Astrocyte of the cerebellum (primary cell): ENCODE results near the gene SCLT1.

ENCODE experiments used
- DNase-seq: peaks from one replicate; pipeline ENCODE4 v3.0.0-alpha.2; 2011; ENCODE audit warnings: low read depth
- H3K4me3 ChIP-seq: 2 replicates; pipeline ENCODE4 v1.5.1; 2011; ENCODE audit warnings: mild to moderate bottlenecking, low read depth, low read length, moderate library complexity
- in situ Hi-C: cut with HindIII; loops from 2 replicates; pipeline ENCODE4 v1.10.0; 2017; ENCODE audit warnings: low sequenced_read_pairs
- TF ChIP-seq, protein P1 (sequence below): IDR thresholded peaks from 2 replicates; pipeline ENCODE4 v1.5.1; 2012; ENCODE audit warnings: low read length, low read depth, moderate library complexity, mild to moderate bottlenecking; ENCODE audit errors: missing control alignments

The SCLT1 gene

DNA sequence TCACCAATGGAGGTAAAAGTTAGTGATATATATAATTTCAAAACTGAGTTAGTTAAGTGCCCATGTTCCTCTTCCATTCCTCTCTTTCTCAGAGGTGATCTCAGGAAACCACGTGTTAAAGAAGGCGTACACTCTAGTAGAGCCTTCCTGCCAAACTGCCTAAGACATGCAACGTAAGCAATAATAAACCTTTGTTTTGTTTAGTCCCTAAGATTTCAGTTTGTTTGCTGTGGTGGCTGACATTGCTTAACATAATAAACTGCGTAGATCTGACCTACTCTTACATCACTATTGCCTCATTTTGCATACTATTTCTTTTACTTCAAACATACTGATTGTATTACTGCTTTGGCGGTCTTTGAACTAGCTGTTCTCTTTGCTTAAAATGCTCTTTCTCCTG, 184.6 kb downstream of the SCLT1 start:
- TF ChIP-seq, protein P1, sequence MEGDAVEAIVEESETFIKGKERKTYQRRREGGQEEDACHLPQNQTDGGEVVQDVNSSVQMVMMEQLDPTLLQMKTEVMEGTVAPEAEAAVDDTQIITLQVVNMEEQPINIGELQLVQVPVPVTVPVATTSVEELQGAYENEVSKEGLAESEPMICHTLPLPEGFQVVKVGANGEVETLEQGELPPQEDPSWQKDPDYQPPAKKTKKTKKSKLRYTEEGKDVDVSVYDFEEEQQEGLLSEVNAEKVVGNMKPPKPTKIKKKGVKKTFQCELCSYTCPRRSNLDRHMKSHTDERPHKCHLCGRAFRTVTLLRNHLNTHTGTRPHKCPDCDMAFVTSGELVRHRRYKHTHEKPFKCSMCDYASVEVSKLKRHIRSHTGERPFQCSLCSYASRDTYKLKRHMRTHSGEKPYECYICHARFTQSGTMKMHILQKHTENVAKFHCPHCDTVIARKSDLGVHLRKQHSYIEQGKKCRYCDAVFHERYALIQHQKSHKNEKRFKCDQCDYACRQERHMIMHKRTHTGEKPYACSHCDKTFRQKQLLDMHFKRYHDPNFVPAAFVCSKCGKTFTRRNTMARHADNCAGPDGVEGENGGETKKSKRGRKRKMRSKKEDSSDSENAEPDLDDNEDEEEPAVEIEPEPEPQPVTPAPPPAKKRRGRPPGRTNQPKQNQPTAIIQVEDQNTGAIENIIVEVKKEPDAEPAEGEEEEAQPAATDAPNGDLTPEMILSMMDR = no peak
- H3K4me3 ChIP-seq = no peak overlapping the region
- in situ Hi-C loops = no loop called here
- DNase-seq = no peak

DNA sequence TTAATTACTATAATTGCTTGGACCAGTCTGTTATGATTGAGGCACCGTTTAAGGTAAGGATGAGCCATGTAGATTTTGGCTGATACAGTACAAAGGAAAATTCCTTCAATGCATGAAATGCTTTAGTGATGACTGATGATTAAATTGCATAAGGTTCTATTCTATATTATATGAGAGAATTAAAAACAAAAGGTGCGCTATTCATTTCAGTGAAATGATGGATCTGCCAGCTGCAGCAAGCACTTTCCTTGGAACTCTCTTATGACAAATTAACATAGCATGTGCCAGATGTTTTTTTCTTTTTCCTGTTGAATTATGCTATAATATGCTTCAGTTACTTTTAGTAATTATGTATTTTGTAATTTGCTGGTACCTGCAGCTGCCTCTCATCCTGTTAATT, 185.4 kb downstream of the SCLT1 start:
- no peak for DNase-seq
- no peak overlapping the region for H3K4me3 ChIP-seq
- in situ Hi-C loops = no loop called here
- TF ChIP-seq, protein P1 = no peak

DNA sequence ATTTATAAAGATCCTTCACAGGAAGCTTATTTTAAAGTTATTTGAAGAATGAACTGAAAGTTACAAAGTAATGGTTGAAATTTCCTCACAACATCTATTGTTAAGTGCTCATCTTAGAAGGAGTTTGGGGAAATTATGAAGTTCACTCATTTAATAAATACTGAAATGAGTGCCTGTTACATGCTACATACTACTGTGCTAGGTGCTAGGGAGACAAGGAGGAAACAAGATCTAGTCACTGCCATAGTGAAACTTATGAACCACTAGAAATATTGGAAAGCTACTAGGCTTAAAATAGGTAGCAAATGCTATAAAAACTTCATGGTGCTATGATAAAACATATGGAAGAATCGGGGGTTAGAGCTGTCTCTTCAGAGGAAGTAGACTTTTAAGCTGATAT, 186.8 kb downstream of the SCLT1 start:
- no peak for DNase-seq
- no peak overlapping the region for H3K4me3 ChIP-seq
- TF ChIP-seq, protein P1 = no peak
- in situ Hi-C loops = no loop called here

DNA sequence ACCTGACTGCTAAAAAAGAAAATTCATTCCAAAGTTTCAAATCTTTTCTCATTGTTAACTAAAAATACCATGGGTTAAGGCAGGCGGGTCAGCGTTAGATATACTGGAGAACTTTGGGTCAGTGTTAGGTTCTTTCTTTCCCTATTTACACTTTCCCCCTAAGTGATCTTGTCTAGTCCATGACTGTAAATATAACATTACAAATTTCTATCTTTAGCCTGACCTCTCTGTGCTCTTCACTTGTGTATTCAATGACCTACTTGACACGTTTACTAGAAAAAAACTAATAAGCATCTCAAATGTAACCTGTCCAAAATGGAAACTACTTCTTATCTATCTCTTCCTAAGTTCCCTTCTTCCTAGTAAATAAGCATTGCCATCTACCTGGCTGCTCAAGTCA, 188.5 kb downstream of the SCLT1 start:
- no peak overlapping the region for H3K4me3 ChIP-seq
- in situ Hi-C loops = no loop called here
- TF ChIP-seq, protein P1 = no peak
- no peak for DNase-seq

DNA sequence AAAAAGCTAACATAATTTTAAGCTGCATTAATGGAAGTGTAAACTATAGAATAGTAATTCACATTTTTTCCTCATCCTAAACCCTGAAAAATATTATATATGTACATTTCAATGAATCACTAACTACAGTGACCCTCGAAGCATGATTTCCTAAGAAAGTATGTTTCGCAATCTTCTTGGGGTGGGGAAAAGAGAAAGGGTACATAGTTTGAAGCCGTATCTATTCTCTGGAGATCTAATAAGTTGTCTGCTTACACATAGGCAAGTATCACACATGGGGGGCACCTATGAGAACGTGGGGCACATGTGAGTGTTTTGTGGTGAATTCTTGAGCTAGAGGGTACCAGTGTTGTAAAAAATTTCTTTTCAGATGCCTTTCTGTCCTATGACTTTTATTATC, 212.7 kb downstream of the SCLT1 start:
- no peak for DNase-seq
- no peak overlapping the region for H3K4me3 ChIP-seq
- TF ChIP-seq, protein P1 = no peak
- in situ Hi-C loops = no loop called here

DNA sequence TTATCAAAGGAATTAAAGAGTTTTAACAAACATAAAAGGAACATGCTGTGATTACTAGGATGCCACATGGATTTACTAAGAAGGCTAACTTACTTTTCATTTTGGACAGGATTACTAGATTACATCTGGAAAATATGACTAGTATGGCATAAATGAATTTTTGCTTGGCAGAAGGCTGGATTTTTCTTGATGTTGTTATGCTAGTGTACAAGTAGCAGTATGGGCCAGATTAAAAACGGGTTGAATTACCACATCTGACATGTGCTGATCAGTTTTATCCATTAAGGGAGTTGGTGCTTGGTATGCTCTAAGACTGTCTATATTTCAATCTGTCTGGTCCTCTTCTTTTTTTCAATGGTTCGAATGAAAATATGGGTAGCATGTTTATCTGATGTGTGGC, 213.4 kb downstream of the SCLT1 start:
- no peak for DNase-seq
- no peak overlapping the region for H3K4me3 ChIP-seq
- TF ChIP-seq, protein P1 = no peak
- in situ Hi-C loops = no loop called here

DNA sequence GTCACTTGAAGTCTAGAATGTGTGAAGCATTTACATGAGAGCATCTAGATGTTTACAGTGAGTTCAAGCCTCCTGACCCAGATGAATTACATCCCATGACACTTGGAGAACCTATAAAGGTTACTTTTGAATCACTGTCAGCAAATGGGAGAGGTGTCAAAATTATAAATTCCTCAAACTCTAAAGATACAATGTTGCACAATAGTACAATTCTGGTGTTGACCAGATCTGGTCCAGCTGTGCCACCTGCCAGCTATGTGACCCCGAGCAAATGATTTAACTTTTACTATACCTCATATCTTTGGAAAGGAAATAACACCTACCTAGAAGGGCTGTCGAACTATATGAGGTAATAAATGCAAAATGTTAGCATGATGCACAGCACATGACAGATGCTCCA, 214.1 kb downstream of the SCLT1 start:
- in situ Hi-C loops = no loop called here
- no peak overlapping the region for H3K4me3 ChIP-seq
- TF ChIP-seq, protein P1 = no peak
- DNase-seq = no peak
